Fibroblast of lung (primary cell): ENCODE measurements around the gene CLOCK. TPM values are rescaled to one million over a fixed set of nuclear protein-coding genes. Genes with fewer than 3 reads are reported as not detected.

Experiments
- DNase-seq, 2 donors: peaks; one replicate each; pipeline versions ENCODE4 v3.0.0 to v3.0.0-alpha.2; 2010; ENCODE audit warnings: low read depth in 2 of 2
- H2AFZ ChIP-seq: 2 replicates; pipeline ENCODE4 v1.5.1; 2012; ENCODE audit warnings: low read length, control low read depth, inconsistent platforms
- H3K27ac ChIP-seq: 2 replicates; pipeline ENCODE4 v1.5.1; 2011; ENCODE audit warnings: low read length, control low read depth; ENCODE audit not compliant: insufficient read depth
- H3K27me3 ChIP-seq: 2 replicates; pipeline ENCODE4 v1.5.1; 2011; ENCODE audit warnings: mild to moderate bottlenecking, low read length; ENCODE audit not compliant: control insufficient read depth, insufficient read depth
- H3K36me3 ChIP-seq: 2 replicates; pipeline ENCODE4 v1.5.1; 2011; ENCODE audit warnings: low read length; ENCODE audit not compliant: control insufficient read depth, insufficient read depth
- H3K4me1 ChIP-seq: 2 replicates; pipeline ENCODE4 v1.5.1; 2011; ENCODE audit warnings: low read length; ENCODE audit not compliant: control insufficient read depth, insufficient read depth; ENCODE audit errors: extremely low read depth
- H3K4me2 ChIP-seq: 2 replicates; pipeline ENCODE4 v1.5.1; 2011; ENCODE audit warnings: low read length, control low read depth; ENCODE audit not compliant: insufficient read depth; ENCODE audit errors: extremely low read depth
- H3K4me3 ChIP-seq, 4 experiments: fragments of 200-600 bp in 1 of 4; sonication (generic) in 1 of 4; replicated peaks in 1 of 4; 2 replicates each; pipeline ENCODE4 v1.5.1; 2011 to 2016; ENCODE audit warnings: low read length in 4 of 4, low read depth in 3 of 4, mild to moderate bottlenecking in 3 of 4, control low read depth in 2 of 4, inconsistent platforms in 1 of 4, mixed read lengths in 1 of 4; ENCODE audit not compliant: insufficient read depth in 1 of 4; ENCODE audit errors: control extremely low read depth in 1 of 4
- H3K79me2 ChIP-seq: 2 replicates; pipeline ENCODE4 v1.5.1; 2012; ENCODE audit warnings: mild to moderate bottlenecking, low read length, inconsistent platforms; ENCODE audit not compliant: control insufficient read depth, insufficient read depth
- H3K9ac ChIP-seq: 2 replicates; pipeline ENCODE4 v1.5.1; 2011; ENCODE audit warnings: mild to moderate bottlenecking, low read length, control low read depth; ENCODE audit not compliant: insufficient read depth
- H3K9me3 ChIP-seq: 2 replicates; pipeline ENCODE4 v1.5.1; 2012; ENCODE audit warnings: low read depth, low read length; ENCODE audit not compliant: control insufficient read depth, insufficient read depth
- H4K20me1 ChIP-seq: 2 replicates; pipeline ENCODE4 v1.5.1; 2011; ENCODE audit warnings: low read length; ENCODE audit not compliant: control insufficient read depth, insufficient read depth; ENCODE audit errors: extremely low read depth
- EZH2 ChIP-seq: IDR thresholded peaks from 2 replicates; pipeline ENCODE4 v1.5.1; 2012; ENCODE audit warnings: low read length, control low read depth, mild to moderate bottlenecking; ENCODE audit errors: missing control alignments
- polyA plus RNA-seq, 2 donors: library from polyadenylated mRNA; depleted of rRNA in 1 of 2; stranded (reverse) in 1 of 2; unstranded in 1 of 2; fragments of >200 nt; gene quantifications; 2 replicates each; pipeline ENCODE4 v1.2.1, GENCODE V29; 2011 to 2012; ENCODE audit warnings: missing spikeins in 1 of 2
- total RNA-seq: library from RNA; depleted of rRNA; stranded (reverse); fragments of >200 nt; gene quantifications from 2 replicates; pipeline ENCODE4 v1.2.1, GENCODE V29; 2014
- TF ChIP-seq, protein P1 (sequence below), 2 donors: IDR thresholded peaks in 1 of 2; conservative IDR thresholded peaks in 1 of 2; 1 replicate in 1 of 2; 2 replicates in 1 of 2; pipeline ENCODE4 v1.5.1; 2011 to 2012; ENCODE audit warnings: low read length in 2 of 2, control low read depth in 1 of 2, inconsistent platforms in 1 of 2, low read depth in 1 of 2, mild to moderate bottlenecking in 1 of 2

Gene CLOCK
- total and polyA plus RNA-seq, 2 donors (not counting 1 experiment from before 2014, with no cell fraction given), result 26.1 to 27.4 TPM

DNA sequence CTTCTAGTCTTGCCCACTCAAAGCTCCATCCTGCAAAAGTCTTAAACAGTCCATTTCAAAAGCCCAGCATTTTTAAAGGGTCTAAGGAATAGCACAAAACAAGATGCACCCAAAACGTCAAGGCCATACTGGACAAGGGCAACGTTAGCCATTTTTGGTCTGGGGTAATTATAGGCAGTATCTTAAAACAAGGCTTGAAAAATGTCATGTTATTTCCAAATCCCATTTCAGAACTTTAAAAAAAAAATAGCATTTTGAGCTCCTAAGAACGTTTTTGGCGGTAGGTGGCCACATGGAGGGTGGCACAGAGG lies 151.5 kb downstream of the CLOCK start:
- peaks cover 8% of the 10 kb centered on the region for H3K4me1 ChIP-seq
- peaks cover 2% of the 10 kb centered on the region for H4K20me1 ChIP-seq
- peak overlapping the region; percentile 28 for H2AFZ ChIP-seq
- no peaks in the 10 kb centered on the region for H3K27me3 ChIP-seq
- peak overlapping the region; percentile 96 for H3K27ac ChIP-seq
- H3K4me3 ChIP-seq, result peak overlapping the region; percentile 60 to 95 (median 76)
- H3K79me2 ChIP-seq, result peaks cover 43% of the 10 kb centered on the region
- DNase-seq, result no peak
- TF ChIP-seq, protein P1, sequence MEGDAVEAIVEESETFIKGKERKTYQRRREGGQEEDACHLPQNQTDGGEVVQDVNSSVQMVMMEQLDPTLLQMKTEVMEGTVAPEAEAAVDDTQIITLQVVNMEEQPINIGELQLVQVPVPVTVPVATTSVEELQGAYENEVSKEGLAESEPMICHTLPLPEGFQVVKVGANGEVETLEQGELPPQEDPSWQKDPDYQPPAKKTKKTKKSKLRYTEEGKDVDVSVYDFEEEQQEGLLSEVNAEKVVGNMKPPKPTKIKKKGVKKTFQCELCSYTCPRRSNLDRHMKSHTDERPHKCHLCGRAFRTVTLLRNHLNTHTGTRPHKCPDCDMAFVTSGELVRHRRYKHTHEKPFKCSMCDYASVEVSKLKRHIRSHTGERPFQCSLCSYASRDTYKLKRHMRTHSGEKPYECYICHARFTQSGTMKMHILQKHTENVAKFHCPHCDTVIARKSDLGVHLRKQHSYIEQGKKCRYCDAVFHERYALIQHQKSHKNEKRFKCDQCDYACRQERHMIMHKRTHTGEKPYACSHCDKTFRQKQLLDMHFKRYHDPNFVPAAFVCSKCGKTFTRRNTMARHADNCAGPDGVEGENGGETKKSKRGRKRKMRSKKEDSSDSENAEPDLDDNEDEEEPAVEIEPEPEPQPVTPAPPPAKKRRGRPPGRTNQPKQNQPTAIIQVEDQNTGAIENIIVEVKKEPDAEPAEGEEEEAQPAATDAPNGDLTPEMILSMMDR (conservative IDR thresholded peaks at IDR 0.05 in 1 of 2, IDR thresholded peaks at IDR 0.05 in 1 of 2; ENCODE audit: low read depth in 1 of 2, low read length in 2 of 2), result peak; percentile 18 to 19
- no peak for TF ChIP-seq EZH2
- H3K9me3 ChIP-seq, result no peaks in the 10 kb centered on the region
- peak overlapping the region; percentile 98 for H3K9ac ChIP-seq
- peaks cover 6% of the 10 kb centered on the region for H3K36me3 ChIP-seq
- H3K4me2 ChIP-seq, result peak overlapping the region; percentile 89

DNA sequence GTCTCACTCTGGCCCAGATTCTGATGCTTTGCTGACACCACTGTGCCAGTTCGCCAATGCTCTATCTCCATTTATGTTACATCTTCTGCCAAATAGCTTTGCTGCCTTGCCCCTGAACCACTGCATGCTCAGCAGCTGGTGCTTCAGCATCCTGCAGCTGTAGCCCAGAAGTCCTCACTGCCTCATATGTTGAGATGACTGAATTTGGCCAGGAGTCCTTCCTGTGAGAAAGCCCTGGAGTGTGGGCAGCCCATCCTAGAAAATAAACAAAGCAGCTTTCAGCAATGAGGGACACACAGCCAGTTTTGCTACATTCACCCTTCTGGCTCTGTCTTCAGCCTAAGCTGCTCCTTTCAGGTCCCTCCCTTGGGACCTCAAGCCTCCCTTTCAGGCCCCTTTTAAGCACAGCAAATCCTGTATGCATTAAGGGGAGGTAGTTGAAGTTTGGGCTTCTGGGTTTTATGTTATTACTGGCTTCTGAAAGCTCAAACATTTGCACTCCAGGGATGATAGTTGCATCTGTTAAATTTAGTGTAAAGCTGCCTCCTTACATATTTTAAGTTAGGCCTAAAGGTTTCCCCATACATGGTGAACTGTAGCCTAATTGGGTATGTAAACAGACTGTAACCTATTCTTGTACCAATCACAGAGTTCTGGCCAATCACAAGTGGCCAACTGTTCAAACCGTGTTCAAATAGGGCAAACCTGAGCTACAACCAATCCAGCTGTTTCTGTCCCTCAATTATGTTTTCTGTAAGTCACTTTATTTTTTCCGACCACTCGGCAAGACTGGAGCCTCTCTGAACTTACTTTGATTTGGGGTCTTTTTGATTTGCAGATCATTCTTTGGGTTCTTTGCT lies 153.0 kb downstream of the CLOCK start:
- Histone ChIP-seq H3K9me3 (no peaks in the 10 kb centered on the region), H3K79me2 (peaks cover 30% of the 10 kb centered on the region), H3K4me3 (no peak overlapping the region), H2AFZ (no peak overlapping the region), H4K20me1 (peaks cover 2% of the 10 kb centered on the region), H3K27ac (no peak overlapping the region), H3K9ac (no peak overlapping the region), H3K4me2 (no peak overlapping the region), H3K27me3 (no peaks in the 10 kb centered on the region), H3K36me3 (peaks cover 4% of the 10 kb centered on the region), H3K4me1 (peaks cover 5% of the 10 kb centered on the region)
- TF ChIP-seq, protein P1 (conservative IDR thresholded peaks at IDR 0.05 in 1 of 2, IDR thresholded peaks at IDR 0.05 in 1 of 2; ENCODE audit: low read depth in 1 of 2, low read length in 2 of 2), result no peak
- no peak for TF ChIP-seq EZH2
- peak; percentile 29 to 59 for DNase-seq

DNA sequence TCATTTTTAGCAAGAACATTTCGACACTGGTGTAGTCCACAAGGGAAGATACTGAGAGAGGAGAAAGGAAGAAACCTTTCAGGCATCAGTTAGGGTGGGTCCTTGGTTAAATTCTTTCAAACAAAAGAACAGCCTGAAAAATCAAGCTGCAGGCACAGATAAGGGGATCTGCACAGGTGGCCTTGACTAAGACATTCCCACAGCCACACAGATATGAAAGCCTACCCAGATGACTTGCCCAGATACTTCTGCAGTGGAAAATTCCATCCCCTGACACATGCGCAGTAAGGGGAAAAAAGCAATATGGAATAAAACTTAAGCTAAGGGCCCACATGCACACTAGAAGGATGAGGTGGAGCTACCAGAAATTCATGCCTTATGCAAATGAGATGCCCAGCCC lies 159.9 kb downstream of the CLOCK start:
- H3K4me2 ChIP-seq, result no peak overlapping the region
- no peak overlapping the region for H2AFZ ChIP-seq
- H3K4me3 ChIP-seq, result no peak overlapping the region
- no peak overlapping the region for H3K27ac ChIP-seq
- H3K27me3 ChIP-seq, result no peaks in the 10 kb centered on the region
- no peaks in the 10 kb centered on the region for H3K9me3 ChIP-seq
- H3K9ac ChIP-seq, result no peak overlapping the region
- no peak for DNase-seq
- H4K20me1 ChIP-seq, result no peaks in the 10 kb centered on the region
- no peaks in the 10 kb centered on the region for H3K4me1 ChIP-seq
- no peak for TF ChIP-seq EZH2
- TF ChIP-seq, protein P1 (conservative IDR thresholded peaks at IDR 0.05 in 1 of 2, IDR thresholded peaks at IDR 0.05 in 1 of 2; ENCODE audit: low read depth in 1 of 2, low read length in 2 of 2), result no peak
- H3K36me3 ChIP-seq, result no peaks in the 10 kb centered on the region
- no peaks in the 10 kb centered on the region for H3K79me2 ChIP-seq
